HG03103 (cell line): ENCODE measurements around the gene KSR2.
A peak's percentile ranks its signal among the peaks of the same experiment; 100 is the strongest.
"Not testable (repeated sequence)": the region's sequence is repeated elsewhere in the genome, so short reads cannot be mapped to it uniquely, and the experiment has no call there.

ENCODE experiments used
- ATAC-seq: cut with Tn5 transposase; IDR thresholded peaks from one replicate; pipeline ENCODE4 v1.9.1; 2021; ENCODE audit warnings: low read depth; ENCODE audit not compliant: unreplicated experiment

The KSR2 gene

DNA sequence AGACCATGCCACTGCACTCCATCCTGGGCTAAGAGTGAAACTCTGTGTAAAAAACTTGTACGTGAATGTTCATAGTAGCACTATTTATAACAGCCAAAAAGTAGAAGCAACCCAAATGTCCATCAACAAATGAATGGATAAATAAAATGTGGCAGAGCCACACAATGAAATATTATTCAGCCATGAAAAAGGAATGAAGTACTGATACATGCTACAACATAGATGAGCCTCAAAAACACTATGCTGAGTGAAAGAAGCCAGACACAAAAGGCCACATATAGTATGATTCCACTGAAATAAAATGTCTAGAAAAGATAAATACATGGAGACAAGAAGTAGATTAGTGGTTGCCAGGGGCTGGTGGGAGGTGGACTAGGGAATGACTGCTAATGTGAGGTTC, 72.8 kb downstream of the KSR2 start:
- no peak for ATAC-seq

DNA sequence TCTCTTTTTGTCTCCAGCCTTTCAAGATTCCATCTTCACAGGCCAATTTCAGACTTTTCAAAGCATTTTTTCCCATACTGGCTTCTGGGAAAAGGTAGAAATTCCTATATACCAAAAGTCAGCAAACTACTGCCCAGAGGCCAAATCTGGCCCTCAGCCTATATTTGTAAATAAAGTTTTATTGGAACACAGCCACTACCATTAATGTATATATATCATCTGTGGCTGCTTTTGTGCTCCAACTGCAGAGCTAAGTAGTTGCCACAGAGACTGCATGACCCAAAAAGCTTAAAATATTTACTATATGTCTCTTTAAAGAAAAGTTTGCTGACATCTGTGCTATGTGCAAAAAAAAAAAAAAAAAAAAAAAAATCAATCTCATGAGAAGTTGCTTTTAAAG, 76.3 kb downstream of the KSR2 start:
- ATAC-seq = no peak

DNA sequence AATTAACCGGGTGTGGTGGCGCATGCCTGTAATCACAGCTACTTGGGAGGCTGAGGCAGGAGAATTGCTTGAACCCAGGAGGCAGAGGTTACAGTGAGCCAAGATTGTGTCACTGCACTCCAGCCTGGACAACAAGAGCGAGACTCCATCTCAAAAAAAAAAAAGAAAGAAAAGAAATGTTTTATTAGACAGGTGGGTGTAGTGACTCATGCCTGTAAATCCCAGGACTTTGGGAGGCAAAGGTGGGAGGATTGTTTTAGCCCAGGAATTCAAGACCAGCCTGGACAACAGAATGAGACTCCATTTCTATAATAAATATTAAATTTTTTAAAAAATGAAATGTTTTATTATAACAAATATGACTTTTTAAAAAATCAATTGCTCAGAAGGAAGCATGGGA, 77.5 kb downstream of the KSR2 start:
- ATAC-seq = not testable (repeated sequence)

DNA sequence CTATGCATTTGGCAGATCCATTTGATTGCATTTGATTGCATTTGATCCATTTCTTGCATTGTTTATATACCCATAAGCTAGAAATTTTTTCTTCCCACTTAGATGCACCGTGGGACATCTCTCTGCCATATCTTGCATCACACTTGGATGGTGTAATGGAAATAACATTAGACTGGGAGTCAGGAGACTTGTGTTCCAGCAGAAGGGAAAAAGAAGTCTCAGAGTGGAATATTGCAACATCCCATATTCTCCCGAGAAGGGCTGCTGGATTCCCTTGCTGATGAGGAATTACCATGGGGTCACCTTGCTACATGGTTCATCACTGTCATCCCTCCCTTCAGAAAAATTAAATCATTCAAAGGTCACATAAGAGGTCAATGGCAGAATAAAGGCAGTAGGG, 78.1 kb downstream of the KSR2 start:
- no peak for ATAC-seq

DNA sequence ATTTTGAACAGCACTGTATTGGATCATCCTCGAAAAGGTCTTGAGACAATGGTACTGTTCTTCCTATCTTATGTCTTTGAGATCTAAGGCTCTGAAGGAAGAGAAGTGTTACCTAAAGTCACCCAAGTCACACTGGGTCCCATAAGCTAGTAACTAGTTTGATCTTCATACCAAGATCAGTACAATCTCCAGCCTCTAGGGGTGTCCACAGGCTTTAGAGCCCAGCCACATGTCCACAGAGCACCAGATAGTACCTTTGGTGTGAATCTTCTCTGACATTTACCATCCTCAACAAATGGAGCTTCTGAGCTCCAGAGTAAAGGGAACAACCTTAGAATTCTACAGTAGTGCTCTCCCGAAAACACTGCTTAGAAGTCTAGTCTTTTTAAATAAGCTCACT, 78.7 kb downstream of the KSR2 start:
- ATAC-seq = peak; percentile 56

DNA sequence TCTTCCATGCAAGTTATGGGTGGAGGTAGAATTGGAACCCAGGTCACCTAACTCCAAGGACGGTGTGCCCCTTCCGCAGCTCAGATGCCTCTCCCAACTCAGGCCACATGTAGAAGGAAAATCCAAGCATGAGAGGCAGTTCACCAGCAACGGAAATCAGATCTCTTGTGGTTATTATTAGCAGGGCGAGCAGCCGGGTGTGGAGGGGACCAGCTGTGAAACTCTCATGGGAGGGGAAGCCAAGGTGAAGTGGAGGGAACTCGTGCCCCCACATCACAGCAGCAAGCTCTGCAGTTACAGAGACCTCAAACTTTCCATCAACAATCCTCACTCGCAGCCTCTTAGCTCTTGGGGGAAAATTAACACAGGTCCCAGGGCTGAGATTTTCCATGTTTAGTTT, 79.7 kb downstream of the KSR2 start:
- ATAC-seq = no peak

DNA sequence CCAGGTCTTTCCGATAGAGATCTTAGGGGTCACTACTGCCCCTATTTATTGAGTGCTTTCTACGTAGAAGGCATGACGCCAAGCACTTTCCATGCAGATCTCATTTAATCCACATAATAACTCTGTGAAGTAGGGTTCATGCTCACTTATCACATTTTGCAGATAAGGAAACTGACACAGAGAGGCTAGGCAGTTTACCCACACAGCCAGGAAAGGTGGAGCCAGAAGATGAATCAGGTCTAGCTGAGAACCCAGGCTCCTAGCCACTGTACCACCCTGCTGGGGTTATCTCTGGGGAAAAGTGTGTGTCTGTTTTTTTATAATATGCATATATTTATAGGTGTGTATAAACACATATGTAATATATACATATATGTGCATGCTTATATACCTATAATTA, 83.6 kb downstream of the KSR2 start:
- no peak for ATAC-seq

DNA sequence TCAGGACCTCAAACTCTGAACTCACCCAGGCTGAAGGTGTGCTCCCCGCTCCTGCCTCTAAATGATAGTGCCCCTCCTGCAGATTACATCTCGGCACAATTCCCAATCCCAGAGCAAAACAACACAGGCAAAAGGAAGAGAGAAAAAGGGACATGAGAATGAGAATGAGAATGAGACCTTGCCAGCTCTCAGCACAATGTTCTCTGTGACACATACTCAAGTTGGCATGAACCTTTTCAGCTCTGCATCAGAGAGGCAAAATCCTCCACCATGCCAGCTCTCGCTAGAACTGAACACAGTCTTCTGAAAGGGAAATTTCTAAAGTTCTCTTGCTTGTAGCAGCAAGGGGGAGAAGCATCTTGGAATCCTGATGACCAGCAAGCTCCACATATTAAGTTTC, 84.6 kb downstream of the KSR2 start:
- no peak for ATAC-seq

DNA sequence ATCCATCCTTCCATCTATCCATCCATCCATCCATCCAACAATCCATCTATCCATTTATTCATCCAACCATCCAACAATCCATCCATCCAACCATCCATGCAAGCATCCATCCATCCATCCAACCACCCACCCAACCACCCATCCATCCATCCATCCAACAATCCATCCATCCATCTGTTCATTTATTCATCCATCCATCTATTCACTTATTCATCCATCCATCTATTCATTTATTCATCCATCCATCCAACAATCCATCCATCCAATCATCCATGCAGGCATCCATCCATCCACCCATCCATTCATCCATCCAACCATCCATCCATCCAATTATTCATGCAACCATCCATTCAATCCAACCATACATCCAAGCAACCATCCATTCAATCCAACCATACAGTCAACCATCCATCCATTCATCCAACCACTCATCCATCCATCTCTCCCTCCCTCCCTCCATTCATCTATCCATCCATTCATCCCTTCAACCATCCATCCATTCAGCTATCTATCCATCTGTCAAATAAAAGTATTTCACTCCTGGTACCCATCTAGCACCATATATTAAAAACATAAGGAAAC, 86.1 kb downstream of the KSR2 start:
- no peak for ATAC-seq

DNA sequence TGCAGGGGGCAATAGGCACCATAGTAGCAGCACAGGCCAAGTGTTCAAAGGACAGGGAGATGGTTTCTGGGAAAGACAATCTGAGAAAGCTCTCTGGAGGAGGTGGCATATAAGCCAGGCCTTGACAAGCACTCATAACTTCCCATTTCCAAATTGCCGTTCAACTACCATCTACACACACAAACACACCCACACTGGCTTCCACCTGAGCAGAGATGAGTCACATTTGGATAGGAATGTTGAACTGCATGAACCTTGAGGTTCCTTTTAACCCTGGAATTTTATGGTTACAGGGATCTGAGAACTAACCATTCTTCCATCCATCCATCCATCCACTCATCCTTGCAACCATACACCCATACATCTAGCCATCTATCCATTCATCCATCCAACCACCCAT, 86.6 kb downstream of the KSR2 start:
- ATAC-seq = no peak

DNA sequence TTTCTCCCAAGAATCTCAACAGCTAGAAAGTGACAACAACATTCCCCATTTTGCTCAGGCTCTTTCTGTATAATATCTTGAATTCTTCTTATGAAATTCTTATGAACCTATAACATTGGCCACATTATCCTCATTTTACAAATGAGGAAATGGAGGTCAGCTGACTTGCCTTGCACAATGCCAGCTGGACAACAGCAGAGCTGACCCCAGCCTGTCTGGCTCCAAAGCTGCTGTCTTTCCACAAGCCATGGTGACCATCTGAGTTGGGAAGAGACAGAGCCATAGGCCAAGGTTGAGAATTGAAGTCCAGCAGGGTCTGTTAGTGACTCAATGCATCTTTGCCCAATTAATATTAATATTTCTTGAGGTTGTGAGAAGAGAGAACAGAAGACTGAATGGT, 87.3 kb downstream of the KSR2 start:
- no peak for ATAC-seq

DNA sequence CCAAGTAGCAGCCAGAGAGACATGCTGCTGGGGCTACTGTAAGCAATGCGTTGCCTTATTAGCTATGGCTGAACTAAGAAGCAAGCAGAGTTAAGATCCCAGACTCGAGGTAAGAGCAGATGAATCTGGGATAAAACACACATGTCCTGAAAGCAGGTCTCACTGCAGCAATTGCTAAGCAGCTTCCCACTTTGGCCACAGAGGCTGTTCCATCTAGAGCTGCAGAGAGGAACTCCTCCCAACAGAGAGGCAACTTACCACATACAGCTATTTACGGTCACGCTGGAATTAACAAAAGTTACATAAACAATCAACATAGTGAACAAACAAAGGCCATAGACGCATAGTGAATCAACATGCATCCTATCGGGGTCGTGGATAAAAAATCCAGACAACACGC, 90.2 kb downstream of the KSR2 start:
- no peak for ATAC-seq

DNA sequence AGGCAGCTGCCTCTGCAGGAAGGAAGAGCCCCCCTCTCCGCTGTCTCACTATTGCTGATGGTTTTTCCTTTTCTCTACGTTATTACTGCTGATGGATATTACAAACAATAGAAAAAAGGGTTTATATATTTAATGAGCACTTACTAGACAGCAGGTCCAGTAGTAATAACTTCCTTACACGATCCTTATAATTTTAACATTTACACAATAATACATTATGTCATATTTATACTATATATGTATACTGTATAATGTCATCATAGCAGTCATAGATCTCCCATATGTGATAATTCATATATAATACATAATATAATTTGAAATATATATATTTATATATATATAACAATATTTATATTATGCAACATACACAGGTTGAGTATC, 92.4 kb downstream of the KSR2 start:
- no peak for ATAC-seq

DNA sequence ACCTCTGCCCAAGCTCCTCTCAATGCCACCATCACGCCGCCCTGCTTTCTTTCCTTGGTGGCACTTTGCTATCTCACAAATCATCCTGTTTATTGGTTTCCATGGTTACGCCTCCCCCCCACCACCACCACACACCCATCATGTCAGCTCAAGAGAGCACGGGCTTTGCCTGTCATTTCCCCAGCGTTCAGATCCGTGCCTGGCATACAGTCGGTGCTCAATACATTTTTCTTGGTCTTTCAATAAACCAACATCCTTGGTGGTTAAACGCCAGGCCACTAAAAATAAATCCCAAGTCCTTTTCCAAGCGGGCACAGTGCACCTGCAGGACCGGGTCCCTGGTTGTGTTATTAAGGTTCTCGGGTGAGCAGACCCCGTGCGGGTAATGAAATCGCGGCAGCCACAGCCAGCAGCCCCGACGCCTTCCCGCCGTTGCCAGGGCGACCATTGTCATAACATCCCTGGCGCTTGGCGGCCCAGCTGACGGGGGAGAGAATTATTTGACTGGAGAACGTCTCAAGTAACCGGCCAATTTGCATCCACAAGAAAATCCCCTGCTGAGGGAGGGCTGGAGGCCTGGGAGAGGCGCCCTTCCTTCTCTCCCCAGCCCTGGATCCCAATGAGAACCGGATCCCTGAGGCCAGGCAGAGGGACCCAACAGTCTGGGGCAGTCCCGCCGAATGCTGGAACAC, 92.9 kb downstream of the KSR2 start:
- no peak for ATAC-seq

DNA sequence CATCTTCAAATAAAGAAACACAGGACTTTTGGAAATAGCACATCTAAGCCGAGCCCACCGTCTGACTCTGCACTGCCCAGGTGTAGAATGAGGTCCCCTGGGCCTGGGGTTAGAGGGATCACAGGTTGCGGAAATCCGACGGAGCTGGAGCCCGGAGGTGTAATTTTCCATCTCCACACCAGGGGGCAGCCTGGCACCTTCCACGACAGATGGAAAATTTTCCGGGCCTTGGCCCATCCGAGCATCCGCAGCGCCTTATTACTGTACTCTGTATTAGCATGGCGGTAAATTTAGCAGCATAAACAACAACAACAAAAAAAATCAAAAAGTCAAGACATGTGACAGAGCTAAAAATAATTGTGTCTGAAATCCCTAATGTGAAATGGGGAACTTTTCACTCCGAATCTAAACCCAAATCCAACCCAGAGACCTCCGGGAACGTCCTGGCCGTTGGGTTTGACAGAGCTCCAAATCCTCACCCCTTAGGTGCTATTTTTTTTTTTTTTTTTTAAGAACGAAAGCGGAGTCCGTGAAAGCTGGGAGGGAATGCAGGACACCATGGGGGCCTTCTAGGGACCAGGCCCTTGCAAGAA, 93.9 kb downstream of the KSR2 start:
- ATAC-seq = peak; percentile 65

DNA sequence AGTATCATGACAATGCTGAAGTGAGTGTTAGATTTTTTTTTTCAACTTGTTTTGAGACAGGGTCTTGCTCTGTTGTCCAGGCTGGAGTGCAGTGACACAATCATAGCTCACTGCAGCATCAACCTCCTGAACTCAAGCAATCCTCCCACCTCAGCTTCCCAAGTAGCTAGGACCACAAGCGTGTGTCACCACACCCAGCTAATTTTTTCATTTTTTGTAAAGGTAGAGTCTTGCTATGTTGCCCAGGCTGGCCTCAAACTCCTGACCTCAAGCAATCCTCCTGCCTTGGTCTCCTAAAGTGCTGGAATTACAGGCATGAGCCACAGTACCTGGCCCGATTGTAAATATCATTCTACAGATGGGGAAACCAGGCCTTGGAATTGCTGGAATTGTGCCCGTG, 94.6 kb downstream of the KSR2 start:
- not testable (repeated sequence) for ATAC-seq

DNA sequence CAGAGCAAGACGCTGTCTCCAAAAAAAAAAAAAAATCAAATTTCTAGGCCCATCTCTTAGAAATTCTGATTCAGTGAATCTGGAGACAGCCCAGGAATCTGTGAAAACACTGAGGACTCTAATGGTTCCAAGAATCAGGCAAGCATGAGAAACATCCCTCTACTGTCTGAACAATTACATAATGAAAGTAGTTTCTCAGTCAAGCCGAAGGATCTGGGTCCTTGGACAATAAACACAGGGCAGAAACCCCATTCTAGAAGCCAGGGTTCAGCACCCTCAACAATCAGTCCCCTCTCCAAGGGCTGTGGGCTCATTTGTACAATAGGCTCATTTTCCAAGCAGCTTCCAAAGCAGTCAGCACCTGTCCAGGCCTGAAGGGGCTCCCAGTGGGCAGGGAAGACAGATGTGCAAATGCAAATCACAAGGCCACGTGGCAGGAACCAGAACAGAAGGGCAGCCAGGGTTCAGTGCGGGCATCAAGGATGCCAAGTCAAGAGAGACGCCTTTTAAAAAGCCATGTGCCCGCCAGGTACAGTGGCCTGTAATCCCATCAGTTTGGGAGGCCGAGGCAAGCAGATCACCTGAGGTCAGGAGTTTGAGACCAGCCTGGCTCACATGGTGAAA, 96.1 kb downstream of the KSR2 start:
- no peak for ATAC-seq

DNA sequence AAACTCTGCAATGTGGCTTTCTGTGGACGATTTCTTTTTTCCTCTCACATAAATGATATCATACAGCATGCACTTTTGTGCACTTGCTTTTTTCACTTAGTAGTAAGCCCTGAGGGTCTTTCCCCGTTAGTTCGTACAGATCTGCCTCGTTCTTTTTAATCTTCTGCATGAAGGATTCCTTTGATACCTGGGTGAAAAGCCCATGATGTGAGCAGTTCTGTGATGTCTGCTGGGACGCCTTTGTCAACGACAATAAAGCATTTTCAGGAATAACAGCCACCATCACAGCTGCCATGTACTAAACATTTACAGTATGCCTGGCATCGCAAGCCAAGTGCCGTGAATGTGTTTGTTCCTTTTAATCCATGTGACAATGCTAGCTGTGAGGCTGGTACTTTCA, 99.2 kb downstream of the KSR2 start:
- ATAC-seq = no peak

DNA sequence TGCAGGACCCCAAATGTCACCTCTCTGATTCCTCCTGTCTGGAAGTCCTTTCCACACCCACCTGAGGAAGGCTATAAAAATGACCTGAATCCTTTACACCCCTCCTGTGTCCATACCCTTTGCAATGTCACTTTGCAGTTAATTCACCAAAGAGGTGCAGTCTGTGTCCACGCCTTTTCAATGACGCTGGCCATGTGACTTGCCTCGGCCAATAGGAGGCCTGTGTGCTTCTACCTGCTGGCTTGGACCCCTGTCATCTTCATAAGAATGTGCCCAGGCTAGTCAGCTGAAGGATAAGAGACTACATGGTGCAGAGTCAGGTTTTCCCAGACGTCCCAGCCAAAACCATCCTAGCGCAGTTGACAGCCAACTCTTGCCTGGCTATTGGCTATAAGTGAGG, 101.4 kb downstream of the KSR2 start:
- ATAC-seq = no peak

DNA sequence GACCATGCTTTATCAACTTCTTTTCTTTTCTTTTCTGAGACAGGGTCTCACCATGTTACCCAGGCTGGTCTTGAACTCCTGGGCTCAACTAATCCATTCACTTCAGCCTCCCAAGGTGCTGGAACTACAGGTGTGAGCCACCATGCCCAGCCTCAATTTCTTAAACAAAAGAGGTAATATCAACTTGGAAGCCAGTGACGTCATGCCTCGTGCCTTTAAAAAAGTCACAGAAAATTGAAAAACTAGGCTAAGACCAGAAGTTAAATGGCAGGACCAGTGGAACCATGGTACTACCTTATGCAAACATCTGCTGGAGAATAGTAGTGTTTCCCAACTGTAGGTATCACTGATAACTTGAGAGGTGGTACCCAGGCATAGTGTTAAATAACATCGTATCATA, 103.3 kb downstream of the KSR2 start:
- no peak for ATAC-seq

DNA sequence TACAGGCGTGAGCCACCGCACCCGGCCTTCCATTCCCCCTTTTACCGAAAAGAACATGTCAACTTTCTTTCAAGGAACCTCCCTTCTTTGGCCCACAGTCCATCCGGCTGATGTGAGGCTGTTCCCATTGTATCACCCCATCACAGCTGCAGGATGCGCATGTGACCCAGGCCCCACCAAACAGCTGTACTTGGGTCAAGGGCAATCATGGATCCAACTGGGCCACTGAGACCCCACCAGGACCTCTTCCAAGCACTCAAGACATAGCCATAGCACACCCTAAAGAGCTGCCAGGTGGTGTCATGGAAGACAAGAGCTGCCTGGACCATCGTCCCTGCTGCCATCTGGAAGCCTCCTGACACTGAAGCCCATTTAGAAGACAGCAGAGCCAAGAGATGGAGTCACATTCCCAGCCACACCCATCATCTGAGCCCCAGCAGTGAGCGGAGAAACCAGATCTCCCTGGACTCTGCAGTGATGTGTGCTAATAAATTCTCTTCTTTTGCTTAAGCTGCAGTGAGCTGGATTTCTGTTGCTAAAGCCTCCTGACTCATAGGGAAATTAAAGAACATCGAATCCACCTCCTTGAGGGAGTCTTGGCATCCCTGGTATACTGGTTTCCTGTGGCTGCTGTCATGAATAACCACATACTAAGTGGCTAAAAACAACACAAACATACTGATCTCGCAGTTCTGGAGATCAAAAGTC, 105.6 kb downstream of the KSR2 start:
- no peak for ATAC-seq
